ENCODE results near the gene NXN.

DNA sequence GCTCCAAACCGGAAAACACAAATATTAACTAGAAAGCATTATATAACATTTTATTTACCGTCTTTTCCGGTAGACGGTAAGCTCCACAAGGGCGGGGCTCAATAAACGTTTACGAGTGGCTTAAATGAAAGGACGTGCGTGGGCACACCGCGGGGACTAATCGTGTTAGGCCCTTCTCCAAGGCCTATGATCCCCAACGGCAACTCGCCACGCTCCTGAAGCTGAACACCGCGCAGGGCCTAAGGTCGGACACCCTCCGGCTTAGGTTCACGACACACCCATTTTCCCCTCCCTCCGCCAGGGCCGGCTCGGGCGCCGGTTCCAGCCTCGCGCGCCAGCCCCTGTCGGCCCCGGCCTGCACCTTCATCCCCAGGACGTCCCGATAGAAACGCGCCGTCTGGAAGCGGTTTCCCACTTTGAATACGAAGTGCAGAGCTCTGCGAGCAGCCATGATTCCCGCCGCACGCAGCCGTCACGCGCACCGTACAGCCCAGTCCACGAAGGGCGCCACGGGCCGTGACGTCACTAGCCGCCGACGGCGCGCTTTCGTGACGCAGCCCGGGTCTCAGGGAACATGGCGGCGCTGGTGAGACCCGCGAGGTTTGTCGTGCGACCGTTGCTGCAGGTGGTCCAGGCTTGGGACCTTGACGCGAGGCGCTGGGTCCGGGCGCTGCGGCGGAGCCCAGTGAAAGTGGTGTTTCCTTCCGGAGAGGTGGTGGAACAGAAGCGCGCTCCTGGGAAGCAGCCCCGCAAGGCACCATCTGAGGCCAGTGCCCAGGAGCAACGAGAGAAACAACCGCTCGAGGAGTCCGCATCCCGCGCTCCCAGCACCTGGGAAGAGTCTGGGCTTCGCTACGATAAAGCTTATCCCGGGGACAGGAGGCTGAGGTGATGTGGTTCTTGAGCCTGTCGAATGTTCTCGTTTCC lies 197.5 kb downstream of the NXN start, which contains the start of the genes GLOD4 and MRM3:
- TF ChIP-seq ZNF274 (IDR thresholded peaks at IDR 0.05; ENCODE audit: low read depth, low read length) (no peak), SUZ12 (IDR thresholded peaks at IDR 0.05; ENCODE audit: extremely low read depth, insufficient read depth, insufficient read length) (no peak)

Data from NT2/D1 (cell line).